PC-3 (cell line): ENCODE data around the gene TRIM71. TPM values are rescaled to one million over a fixed set of nuclear protein-coding genes. Genes with fewer than 3 reads are reported as not detected.

Experiments
- ATAC-seq: fragments of 200-7000 bp; cut with Tn5 transposase; 2 replicates; pipeline ENCODE4 v1.9.1; 2020; ENCODE audit warnings: mild to moderate bottlenecking, moderate library complexity
- BruUV-seq: library from RNA; stranded (reverse); fragments of 400-500 nt; replicated peaks from 2 replicates; lab custom pipeline; 2021; lab: Mats Ljungman, UMichigan
- CTCF ChIA-PET: fragments of 300-600 bp; sonication (Branson Sonifier 250); formaldehyde crosslinking; loops from one replicate; lab custom pipeline; 2022; ENCODE audit warnings: antibody characterized with exemption; lab: Charles Lee
- POLR2A ChIA-PET: fragments of 300-600 bp; sonication (Branson Sonifier 250); formaldehyde crosslinking; loops from one replicate; lab custom pipeline; 2022; ENCODE audit warnings: antibody characterized with exemption; ENCODE audit not compliant: unreplicated experiment; lab: Charles Lee
- DNase-seq: peaks from one replicate; pipeline ENCODE4 v3.0.0-alpha.2; 2015
- H2AFZ ChIP-seq: fragments of 300-600 bp; sonication (generic); 2 replicates; pipeline ENCODE4 v1.6.0; 2016; ENCODE audit warnings: antibody characterized with exemption, low read length
- H3F3A ChIP-seq: fragments of 300-600 bp; sonication (generic); one replicate; pipeline ENCODE4 v1.6.0; 2017; ENCODE audit warnings: antibody characterized with exemption, low read length, control low read depth, mild to moderate bottlenecking; ENCODE audit not compliant: unreplicated experiment
- H3K27ac ChIP-seq: fragments of 300-600 bp; sonication (generic); 2 replicates; pipeline ENCODE4 v1.5.1; 2016; ENCODE audit warnings: mild to moderate bottlenecking, low read length
- H3K27me3 ChIP-seq: fragments of 300-600 bp; sonication (generic); 2 replicates; pipeline ENCODE4 v1.6.1; 2016; ENCODE audit warnings: low read length, mixed read lengths
- H3K36me3 ChIP-seq: fragments of 300-600 bp; sonication (generic); 2 replicates; pipeline ENCODE4 v1.6.1; 2016; ENCODE audit warnings: low read depth, mixed run types, low read length, mixed read lengths
- H3K4me1 ChIP-seq: fragments of 300-600 bp; sonication (generic); 2 replicates; pipeline ENCODE4 v1.5.1; 2016; ENCODE audit warnings: low read length; ENCODE audit not compliant: insufficient read depth
- H3K4me2 ChIP-seq: fragments of 300-600 bp; sonication (generic); 2 replicates; pipeline ENCODE4 v1.6.0; 2016; ENCODE audit warnings: low read length
- H3K4me3 ChIP-seq: fragments of 300-600 bp; sonication (generic); 2 replicates; pipeline ENCODE4 v1.5.1; 2016; ENCODE audit warnings: mild to moderate bottlenecking, low read length, mixed read lengths
- H3K79me2 ChIP-seq: fragments of 300-600 bp; sonication (generic); 2 replicates; pipeline ENCODE4 v1.6.1; 2017; ENCODE audit warnings: low read length, mixed read lengths
- H3K9ac ChIP-seq: fragments of 300-600 bp; sonication (generic); 2 replicates; pipeline ENCODE4 v1.6.0; 2016; ENCODE audit warnings: mild to moderate bottlenecking, low read length
- H3K9me2 ChIP-seq: fragments of 300-600 bp; sonication (generic); replicated peaks from 2 replicates; pipeline ENCODE4 v1.6.1; 2016; ENCODE audit warnings: mixed run types, low read length, mixed read lengths
- H3K9me3 ChIP-seq: fragments of 300-600 bp; sonication (generic); 2 replicates; pipeline ENCODE4 v1.6.1; 2016; ENCODE audit warnings: low read length, mixed read lengths
- H4K20me1 ChIP-seq: fragments of 300-600 bp; sonication (generic); 2 replicates; pipeline ENCODE4 v1.6.1; 2016; ENCODE audit warnings: low read length, mixed read lengths
- EZH2 ChIP-seq: fragments of 300-600 bp; sonication (generic); IDR thresholded peaks from one replicate; pipeline ENCODE4 v1.6.1; 2017; ENCODE audit warnings: antibody characterized with exemption, mild to moderate bottlenecking, low read length; ENCODE audit not compliant: unreplicated experiment
- EZH2phosphoT487 ChIP-seq: fragments of 300-600 bp; sonication (generic); IDR thresholded peaks from 2 replicates; pipeline ENCODE4 v1.6.1; 2018; ENCODE audit warnings: mild to moderate bottlenecking, antibody characterized with exemption, low read length, borderline replicate concordance
- intact Hi-C: fragments of 100-400 bp; cut with micrococcal nuclease; formaldehyde crosslinking; loops from 2 replicates; pipeline ENCODE4 v1.9.0; 2023
- total RNA-seq: library from RNA; depleted of rRNA; stranded (reverse); fragments of >200 nt; gene quantifications from 2 replicates; pipeline ENCODE4 v1.2.3, GENCODE V29; 2014
- TF ChIP-seq, protein P1 (sequence below): fragments of 300-600 bp; sonication (generic); conservative IDR thresholded peaks from 2 replicates; pipeline ENCODE4 v1.5.1; 2017; ENCODE audit warnings: antibody characterized with exemption, low read depth, mild to moderate bottlenecking, low read length

TRIM71 gene
- total RNA-seq, 1 experiment from 2014 or later = 0.11 TPM

DNA sequence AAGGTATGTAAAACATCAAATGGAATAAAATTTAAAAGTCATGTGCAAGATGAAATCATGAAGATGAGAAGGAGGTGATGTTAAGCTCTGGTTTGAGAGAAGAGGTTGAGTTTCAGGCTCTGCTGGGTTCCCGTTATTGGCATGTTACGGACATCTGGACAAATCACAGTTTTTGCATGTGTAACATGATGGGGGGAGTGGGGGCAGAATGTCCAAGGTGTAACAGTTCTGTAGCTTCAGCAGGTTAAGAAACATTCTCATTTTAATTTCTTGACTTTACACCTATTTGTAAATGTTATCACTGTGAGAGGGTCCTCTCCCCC lies 17.2 kb downstream of the TRIM71 start:
- ChIA-PET POLR2A (no interaction called here), CTCF (no interaction called here)
- no TSS peak for BruUV-seq
- Histone ChIP-seq H3K36me3 (no peaks in the 10 kb centered on the region), H3K9ac (no peak overlapping the region), H3K4me1 (no peaks in the 10 kb centered on the region), H3K4me2 (no peak overlapping the region), H3K9me3 (no peaks in the 10 kb centered on the region), H3K9me2 (no peaks in the 10 kb centered on the region), H3K27ac (no peak overlapping the region), H3F3A (no peaks in the 10 kb centered on the region), H2AFZ (no peak overlapping the region), H3K27me3 (no peaks in the 10 kb centered on the region), H3K4me3 (no peak overlapping the region), H4K20me1 (no peaks in the 10 kb centered on the region), H3K79me2 (no peaks in the 10 kb centered on the region)
- intact Hi-C loops = no loop called here
- ATAC-seq = no peak
- TF ChIP-seq, protein P1, sequence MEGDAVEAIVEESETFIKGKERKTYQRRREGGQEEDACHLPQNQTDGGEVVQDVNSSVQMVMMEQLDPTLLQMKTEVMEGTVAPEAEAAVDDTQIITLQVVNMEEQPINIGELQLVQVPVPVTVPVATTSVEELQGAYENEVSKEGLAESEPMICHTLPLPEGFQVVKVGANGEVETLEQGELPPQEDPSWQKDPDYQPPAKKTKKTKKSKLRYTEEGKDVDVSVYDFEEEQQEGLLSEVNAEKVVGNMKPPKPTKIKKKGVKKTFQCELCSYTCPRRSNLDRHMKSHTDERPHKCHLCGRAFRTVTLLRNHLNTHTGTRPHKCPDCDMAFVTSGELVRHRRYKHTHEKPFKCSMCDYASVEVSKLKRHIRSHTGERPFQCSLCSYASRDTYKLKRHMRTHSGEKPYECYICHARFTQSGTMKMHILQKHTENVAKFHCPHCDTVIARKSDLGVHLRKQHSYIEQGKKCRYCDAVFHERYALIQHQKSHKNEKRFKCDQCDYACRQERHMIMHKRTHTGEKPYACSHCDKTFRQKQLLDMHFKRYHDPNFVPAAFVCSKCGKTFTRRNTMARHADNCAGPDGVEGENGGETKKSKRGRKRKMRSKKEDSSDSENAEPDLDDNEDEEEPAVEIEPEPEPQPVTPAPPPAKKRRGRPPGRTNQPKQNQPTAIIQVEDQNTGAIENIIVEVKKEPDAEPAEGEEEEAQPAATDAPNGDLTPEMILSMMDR = no peak
- TF ChIP-seq EZH2 (no peak), EZH2phosphoT487 (no peak)
- no peak for DNase-seq

DNA sequence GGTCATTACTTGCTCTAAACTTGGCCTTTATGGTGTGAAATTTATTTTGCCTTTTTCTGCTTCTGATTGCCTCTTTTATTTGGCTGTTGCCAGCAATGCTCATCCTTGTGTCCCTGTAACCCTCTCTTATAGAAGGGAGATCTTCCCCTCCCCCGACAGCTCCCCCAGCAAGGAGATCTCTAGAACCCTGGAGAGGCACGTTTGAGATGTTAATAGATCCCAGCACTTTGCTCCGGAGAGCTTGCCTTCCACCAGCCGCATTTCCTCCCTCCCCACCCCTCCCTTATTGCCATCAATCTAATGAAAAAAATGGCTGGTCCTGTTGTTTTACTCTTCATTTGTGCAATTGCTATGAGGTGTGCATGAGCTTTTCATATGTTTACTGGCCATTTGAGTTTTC lies 18.2 kb downstream of the TRIM71 start:
- Histone ChIP-seq H2AFZ (no peak overlapping the region), H3K9me2 (no peaks in the 10 kb centered on the region), H3K4me1 (no peaks in the 10 kb centered on the region), H3K4me3 (no peak overlapping the region), H3F3A (no peaks in the 10 kb centered on the region), H3K27me3 (no peaks in the 10 kb centered on the region), H3K9me3 (no peaks in the 10 kb centered on the region), H3K9ac (no peak overlapping the region), H3K36me3 (no peaks in the 10 kb centered on the region), H3K79me2 (no peaks in the 10 kb centered on the region), H3K27ac (no peak overlapping the region), H3K4me2 (no peak overlapping the region), H4K20me1 (no peaks in the 10 kb centered on the region)
- no TSS peak for BruUV-seq
- ChIA-PET CTCF (no interaction called here), POLR2A (interaction anchor here (0.7 kb wide), 1 partner anchor 80 kb away, joined by 3 read pairs; no protein-coding TSS in a partner anchor)
- ATAC-seq = no peak
- DNase-seq = no peak
- TF ChIP-seq EZH2phosphoT487 (no peak), EZH2 (no peak)
- TF ChIP-seq, protein P1 = no peak
- intact Hi-C loops = no loop called here

DNA sequence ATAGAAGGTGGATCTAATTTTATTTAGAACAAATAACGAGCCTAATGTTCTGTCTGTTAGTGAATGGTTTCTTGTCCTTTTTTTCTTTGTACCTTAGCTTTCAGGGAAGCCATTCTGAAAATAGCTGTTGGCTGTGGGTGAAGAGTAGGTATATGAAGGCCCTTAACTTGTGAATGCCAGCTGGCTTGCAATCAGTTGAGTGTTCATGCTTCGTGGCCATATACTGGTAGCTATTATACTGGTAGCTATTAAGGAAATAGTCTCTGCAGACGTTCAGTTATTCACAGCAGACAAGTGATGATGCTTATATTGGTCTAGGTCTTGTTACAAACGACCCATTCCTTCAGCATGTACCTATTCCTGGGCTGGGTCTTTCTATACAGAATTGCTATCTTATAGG lies 18.8 kb downstream of the TRIM71 start:
- ChIA-PET POLR2A (interaction anchor here (0.7 kb wide), 1 partner anchor 81 kb away, joined by 3 read pairs; no protein-coding TSS in a partner anchor), CTCF (no interaction called here)
- no peaks in the 10 kb centered on the region for H3F3A ChIP-seq
- H3K27ac ChIP-seq = no peak overlapping the region
- no peaks in the 10 kb centered on the region for H3K9me3 ChIP-seq
- H4K20me1 ChIP-seq = no peaks in the 10 kb centered on the region
- BruUV-seq = no TSS peak
- H3K9me2 ChIP-seq = no peaks in the 10 kb centered on the region
- intact Hi-C loops = no loop called here
- TF ChIP-seq EZH2 (no peak), EZH2phosphoT487 (no peak)
- TF ChIP-seq, protein P1 = no peak
- H3K4me2 ChIP-seq = no peak overlapping the region
- H3K4me1 ChIP-seq = peaks cover 3% of the 10 kb centered on the region; the same call in 1 of the 2 replicates
- H3K27me3 ChIP-seq = no peaks in the 10 kb centered on the region
- no peaks in the 10 kb centered on the region for H3K79me2 ChIP-seq
- no peaks in the 10 kb centered on the region for H3K36me3 ChIP-seq
- DNase-seq (no peak), ATAC-seq (no peak)
- H2AFZ ChIP-seq = no peak overlapping the region
- no peak overlapping the region for H3K9ac ChIP-seq
- H3K4me3 ChIP-seq = no peak overlapping the region
